ENCODE data around the gene ACBD7.

GRCh38 chr10:15045380-15045779 is 43.2 kb downstream of the ACBD7 start:
- TF ChIP-seq CTCF (IDR thresholded peaks at IDR 0.05 in 4 of 5, conservative IDR thresholded peaks at IDR 0.05 in 1 of 5) (no peak), POLR2A (IDR thresholded peaks at IDR 0.05) (no peak)

Measured in gastrocnemius medialis (tissue), 4 donors.